ENCODE data around the gene ARFIP1.

GRCh38 chr4:152785639-152786615 lies 6.2 kb downstream of the ARFIP1 start:
- TF ChIP-seq CTCF (IDR thresholded peaks at IDR 0.05) (no peak), POLR2A (IDR thresholded peaks at IDR 0.05) (no peak)
